ENCODE results near the gene SLC25A31.

Gene SLC25A31

DNA sequence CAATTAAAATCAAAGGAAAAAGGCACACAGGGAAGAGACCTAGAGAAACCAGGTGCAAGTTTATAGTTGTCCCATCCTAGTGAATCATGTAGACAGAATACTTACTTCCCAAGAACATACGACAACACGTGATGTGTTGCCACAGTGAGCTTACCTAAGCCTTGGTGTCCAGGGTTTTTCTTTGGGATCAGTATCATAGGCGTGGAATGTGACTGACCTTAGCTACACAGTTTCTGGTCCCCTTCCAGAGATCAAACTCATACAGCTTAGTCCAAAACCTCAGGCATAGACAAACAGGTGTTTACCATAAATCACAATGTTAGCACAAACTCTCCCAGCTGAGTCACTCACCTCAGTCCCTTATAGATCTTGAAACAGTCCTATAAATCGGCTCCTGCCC lies 17.7 kb downstream of the SLC25A31 start:
- DNase-seq (ENCODE audit: low spot score) = no peak
- POLR2A ChIA-PET (ENCODE audit: low non-redundant PET) = no interaction called here
- TF ChIP-seq, protein P1, sequence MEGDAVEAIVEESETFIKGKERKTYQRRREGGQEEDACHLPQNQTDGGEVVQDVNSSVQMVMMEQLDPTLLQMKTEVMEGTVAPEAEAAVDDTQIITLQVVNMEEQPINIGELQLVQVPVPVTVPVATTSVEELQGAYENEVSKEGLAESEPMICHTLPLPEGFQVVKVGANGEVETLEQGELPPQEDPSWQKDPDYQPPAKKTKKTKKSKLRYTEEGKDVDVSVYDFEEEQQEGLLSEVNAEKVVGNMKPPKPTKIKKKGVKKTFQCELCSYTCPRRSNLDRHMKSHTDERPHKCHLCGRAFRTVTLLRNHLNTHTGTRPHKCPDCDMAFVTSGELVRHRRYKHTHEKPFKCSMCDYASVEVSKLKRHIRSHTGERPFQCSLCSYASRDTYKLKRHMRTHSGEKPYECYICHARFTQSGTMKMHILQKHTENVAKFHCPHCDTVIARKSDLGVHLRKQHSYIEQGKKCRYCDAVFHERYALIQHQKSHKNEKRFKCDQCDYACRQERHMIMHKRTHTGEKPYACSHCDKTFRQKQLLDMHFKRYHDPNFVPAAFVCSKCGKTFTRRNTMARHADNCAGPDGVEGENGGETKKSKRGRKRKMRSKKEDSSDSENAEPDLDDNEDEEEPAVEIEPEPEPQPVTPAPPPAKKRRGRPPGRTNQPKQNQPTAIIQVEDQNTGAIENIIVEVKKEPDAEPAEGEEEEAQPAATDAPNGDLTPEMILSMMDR (conservative IDR thresholded peaks at IDR 0.05; ENCODE audit: low read depth) = no peak
- CTCF ChIA-PET = no interaction called here
- no peak overlapping the region for H3K27ac ChIP-seq

DNA sequence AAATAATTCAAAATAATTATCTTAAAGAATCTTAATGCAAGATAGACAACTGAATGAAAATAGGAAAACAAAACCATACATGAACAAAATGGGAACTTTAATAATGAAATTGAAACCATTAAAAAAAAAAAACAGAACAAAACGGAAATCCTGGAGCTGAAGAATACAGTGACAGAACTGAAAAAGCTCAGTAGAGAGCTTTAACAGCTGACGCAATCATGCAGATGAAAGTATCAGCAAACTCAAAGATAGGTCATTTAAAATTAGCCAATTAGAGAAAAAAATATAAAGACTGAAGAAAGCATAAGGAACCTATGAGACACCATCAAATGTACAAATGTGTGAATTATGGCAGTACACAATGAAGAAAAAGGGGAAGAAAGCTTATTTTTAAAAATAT lies 18.8 kb downstream of the SLC25A31 start:
- CTCF ChIA-PET = no interaction called here

DNA sequence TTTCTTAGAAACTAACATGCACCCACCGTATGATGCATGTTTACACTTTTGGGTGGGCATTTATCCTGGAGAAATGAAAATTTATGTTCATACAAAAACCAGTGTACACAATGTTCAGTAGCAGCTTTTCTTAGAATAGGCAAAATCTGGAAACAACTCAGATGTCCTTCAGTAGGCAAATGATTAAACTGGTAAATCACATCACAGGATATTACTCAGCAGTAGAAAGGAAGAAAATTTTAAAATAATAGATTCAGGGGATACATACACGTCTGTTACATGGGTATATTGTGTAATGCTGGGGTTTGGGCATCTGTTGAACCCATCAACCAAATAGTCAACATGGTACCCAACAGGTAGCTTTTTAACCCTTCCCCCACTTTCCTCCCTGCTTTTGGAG lies 26.7 kb downstream of the SLC25A31 start:
- no peak overlapping the region for H3K27ac ChIP-seq
- DNase-seq (ENCODE audit: low spot score) = no peak
- POLR2A ChIA-PET (ENCODE audit: low non-redundant PET) = no interaction called here
- CTCF ChIA-PET = no interaction called here
- TF ChIP-seq, protein P1 (conservative IDR thresholded peaks at IDR 0.05; ENCODE audit: low read depth) = no peak

More for the DNA sequence above, 18.8 kb downstream of the SLC25A31 start:
- no peak overlapping the region for H3K27ac ChIP-seq
- DNase-seq (ENCODE audit: low spot score) = no peak
- POLR2A ChIA-PET (ENCODE audit: low non-redundant PET) = no interaction called here
- TF ChIP-seq, protein P1 (conservative IDR thresholded peaks at IDR 0.05; ENCODE audit: low read depth) = no peak

DNA sequence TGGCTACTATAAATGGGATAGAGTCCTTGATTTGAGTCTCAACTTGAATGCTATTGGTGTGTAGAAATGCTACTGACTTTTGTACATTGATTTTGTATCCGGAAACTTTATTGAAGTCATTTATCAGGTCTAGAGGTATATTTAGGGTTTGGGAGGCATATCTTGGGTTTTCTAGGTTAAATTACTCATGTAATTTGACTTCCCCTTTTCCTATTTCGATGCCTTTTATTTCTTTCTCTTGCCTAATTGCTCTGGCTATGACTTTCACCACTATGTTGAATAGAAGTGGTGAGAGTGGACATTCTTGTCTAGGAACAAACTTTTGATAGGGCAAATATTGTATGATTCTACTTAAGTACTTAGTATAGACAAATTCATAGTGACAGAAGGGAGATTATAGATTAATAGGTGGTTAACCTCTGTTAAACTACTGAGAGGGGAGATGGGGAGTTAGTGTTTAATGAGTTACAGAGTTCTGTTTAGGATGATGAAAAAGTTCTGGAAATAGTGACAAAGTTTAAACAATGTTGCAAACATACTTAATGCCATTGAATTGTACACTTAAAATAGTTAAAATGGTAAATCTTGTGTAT lies 29.1 kb downstream of the SLC25A31 start:
- TF ChIP-seq, protein P1 (conservative IDR thresholded peaks at IDR 0.05; ENCODE audit: low read depth) = no peak
- DNase-seq (ENCODE audit: low spot score) = no peak
- H3K27ac ChIP-seq = no peak overlapping the region
- POLR2A ChIA-PET (ENCODE audit: low non-redundant PET) = no interaction called here
- CTCF ChIA-PET = no interaction called here

DNA sequence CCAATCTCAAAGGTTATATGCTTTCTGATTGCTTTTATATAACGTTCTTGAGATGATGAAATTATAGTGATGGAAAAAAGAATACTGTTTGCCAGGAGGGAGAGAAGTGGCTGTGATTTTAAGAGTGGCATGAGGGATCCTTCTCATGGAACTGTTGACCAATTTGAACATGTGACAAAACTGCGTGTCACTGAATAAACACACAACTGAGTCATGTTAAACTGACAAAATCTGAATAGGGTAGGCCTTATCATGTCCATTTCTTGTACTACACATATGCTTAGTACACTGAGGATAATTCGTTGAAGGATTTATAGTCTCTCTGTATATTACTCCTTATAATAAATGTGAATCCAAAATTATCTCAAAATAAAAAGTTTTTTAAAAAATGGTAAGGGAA lies 29.7 kb downstream of the SLC25A31 start:
- POLR2A ChIA-PET (ENCODE audit: low non-redundant PET) = no interaction called here
- CTCF ChIA-PET = no interaction called here
- TF ChIP-seq, protein P1 (conservative IDR thresholded peaks at IDR 0.05; ENCODE audit: low read depth) = no peak
- H3K27ac ChIP-seq = no peak overlapping the region
- DNase-seq (ENCODE audit: low spot score) = no peak

DNA sequence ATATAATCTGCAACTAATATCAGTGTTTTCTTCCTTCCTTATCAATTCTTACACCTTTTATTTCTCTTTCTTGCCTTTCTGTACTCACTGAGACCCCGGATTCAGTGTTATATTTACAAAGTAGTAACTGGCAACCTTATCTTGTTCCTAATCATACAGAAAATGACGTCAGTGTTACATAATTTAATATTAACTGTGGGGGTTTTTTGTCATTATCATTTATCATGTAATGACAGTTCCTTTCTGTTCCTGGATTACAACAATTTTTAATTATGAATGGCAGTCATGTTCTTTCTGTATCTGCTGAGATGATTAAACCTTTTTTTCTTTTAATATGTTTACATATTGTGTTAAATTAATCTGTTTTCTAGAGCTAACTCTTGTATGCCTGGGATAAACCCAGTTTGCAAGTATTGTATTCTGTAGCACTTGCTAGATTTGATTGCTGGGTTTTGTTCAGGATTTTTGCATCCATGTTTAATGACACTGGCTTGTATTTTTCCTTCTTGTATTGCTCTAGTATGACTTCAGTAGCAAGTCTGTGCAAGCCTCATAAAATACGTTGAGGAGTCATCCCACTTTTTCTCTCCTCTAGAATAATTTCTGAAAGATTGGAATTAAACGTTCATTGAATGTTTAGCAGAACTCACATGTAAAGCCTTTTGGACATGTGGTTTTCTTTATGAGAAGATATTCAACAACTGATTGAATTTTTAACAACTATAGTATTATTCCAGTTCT lies 41.5 kb downstream of the SLC25A31 start:
- POLR2A ChIA-PET (ENCODE audit: low non-redundant PET) = no interaction called here
- no peak for DNase-seq (ENCODE audit: low spot score)
- TF ChIP-seq, protein P1 (conservative IDR thresholded peaks at IDR 0.05; ENCODE audit: low read depth) = no peak
- H3K27ac ChIP-seq = no peak overlapping the region
- CTCF ChIA-PET = no interaction called here
